HG03439 (cell line): ENCODE results near the gene NRIP3.
A peak's percentile ranks its signal among the peaks of the same experiment; 100 is the strongest.
"Not testable (repeated sequence)": the region's sequence is repeated elsewhere in the genome, so short reads cannot be mapped to it uniquely, and the experiment has no call there.

ENCODE experiments used
- ATAC-seq: cut with Tn5 transposase; IDR thresholded peaks from one replicate; pipeline ENCODE4 v1.9.1; 2021; ENCODE audit warnings: mild to moderate bottlenecking, moderate library complexity; ENCODE audit not compliant: unreplicated experiment

The NRIP3 gene

DNA sequence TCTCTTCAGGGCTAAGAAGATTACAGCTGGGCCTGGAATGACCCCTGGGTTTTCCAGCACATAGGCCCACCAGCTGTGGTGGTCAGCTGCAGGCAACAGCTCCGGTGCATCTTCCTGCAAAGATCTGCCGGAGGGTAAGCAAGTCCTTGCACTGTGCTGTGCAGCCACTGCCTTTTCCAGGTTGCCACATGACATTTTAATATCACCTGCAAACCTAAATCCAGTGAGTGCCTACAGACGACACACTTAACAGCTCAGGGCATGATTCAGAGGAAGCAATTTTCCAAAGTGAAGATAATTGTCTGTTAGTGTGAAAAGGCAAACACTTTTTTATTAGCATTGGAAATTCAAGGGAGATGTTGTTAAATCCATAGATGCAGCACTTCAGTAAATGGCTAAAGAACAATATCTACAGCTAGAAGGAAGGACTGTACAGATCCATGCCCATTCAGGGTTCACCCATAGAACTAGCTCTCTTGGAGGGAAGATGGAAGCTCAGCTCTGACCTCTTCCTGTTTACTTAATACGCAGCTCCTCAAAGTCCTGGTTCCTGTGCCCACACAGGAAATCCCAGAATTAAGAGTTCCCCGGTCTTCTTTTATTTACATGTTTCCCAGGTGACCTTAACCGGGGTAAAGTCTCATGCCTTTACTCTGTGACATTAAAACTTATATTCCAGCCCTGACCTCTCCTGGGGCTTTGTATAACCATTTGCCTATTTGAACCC lies 13.3 kb upstream of the NRIP3 start:
- no peak for ATAC-seq

DNA sequence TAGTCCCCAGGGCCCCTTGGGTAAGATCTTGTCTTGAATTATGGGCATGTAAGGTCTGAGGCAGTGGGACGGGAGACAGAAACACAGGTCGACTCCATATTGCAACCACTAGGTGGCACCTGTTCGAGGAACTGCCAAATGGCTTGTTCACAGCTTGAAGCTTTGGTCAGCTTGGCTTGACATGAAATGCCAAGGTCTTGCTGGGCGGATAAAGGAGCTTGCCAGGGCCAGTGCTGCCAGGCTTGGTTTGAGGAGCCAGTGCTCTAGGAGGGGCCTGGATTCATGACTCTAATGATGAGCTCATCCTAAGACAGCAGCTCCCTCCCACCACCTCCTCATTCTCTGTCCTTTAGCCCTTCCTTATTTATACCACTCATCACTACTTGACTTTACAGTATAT lies 11.9 kb upstream of the NRIP3 start:
- ATAC-seq: peak; percentile 78

DNA sequence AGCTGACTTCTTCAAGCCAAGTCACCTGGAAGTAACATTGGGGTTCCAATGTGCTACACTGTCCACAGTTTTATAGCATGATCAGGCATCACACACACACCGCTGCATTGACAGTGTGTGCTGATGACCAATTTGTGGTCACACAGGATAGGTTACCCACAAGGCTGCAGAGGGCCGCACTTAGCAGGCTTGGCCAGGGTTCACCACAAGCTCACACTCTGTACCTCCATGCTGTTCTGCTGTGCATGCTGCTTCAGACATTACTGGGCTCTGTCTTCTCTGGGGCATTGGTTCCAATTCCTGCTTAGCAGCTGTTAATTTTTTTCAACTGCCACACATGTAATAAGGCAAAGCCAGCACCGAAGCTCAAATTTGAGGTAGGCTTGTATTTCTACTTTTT lies 11.0 kb upstream of the NRIP3 start:
- no peak for ATAC-seq

DNA sequence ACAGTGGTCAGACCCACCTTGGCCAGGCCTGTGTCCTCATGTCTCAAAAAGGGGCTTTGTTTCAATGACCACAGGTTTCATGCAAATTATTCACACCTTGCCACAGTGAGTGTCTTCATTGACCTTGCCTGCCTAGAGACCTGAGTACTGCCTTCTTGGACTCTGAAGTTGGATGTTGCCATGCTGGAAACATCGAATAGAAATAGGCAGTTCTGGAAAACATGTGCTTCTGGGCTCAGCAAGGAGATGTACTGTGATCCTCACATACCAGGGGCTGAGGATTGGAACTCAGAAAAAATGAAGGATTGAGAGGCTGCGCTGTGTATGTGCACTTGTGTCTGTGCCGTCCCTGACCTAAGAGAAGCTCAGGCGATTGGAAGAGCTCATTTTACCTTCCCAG lies 9.6 kb upstream of the NRIP3 start:
- no peak for ATAC-seq

DNA sequence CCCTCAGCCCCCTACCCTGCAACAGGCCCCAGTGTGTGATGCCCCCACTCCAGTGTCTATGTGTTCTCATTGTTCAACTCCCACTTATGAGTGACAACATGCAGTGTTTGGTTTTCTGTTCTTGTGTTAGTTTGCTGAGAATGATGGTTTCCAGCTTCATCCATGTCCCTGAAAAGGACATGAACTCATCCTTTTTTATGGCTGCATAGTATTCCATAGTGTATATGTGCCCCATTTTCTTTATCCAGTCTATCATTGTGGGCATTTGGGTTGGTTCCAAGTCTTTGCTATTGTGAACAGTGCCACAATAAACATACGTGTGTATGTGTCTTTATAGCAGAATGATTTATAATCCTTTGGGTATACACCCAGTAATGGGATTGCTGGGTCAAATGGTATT lies 5.7 kb upstream of the NRIP3 start:
- not testable (repeated sequence) for ATAC-seq

DNA sequence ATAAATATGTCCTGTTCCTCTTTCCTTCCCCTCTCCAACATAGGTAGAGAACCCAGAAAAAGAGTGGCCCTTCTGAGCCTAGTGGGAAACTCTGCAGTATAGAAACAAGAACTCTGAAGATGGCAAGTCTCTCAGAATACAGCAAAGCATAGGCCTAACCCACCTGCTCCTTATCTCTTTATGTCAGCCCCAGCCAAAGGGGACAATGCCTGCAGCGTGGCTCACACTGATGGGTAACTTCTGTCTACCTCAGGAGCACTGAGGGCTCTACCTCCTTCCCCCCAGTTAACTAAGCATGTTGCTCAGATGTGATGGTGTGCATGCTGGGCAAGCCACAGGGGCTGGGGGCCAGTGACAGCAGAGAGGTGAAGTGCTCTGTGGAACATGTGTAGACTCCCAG lies 4.9 kb upstream of the NRIP3 start:
- no peak for ATAC-seq

DNA sequence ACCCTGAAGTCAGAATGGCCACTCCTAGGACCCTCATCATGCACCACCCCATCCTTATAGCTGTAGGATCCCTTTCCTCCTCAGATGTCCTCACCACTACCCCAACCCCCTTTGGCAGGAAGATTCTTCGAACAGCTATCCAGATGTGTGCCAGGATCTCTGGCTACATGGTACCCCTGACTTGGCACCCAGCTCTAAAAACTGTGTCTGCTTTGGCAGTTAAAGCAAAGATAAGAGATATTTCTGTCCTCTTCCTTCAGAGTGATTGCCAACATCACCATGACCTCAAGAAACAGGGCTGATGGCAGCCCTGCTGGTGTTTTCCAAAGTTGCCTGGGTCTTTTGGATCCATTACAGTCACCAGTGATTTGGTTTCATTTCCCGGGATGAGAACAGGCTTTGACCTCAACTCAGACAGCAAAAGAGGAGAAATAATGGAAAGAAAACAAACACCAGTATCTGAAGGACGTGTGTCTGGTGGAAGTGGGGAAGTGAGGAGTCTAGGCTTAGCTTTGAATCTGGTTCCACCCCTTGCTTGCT lies 4.3 kb upstream of the NRIP3 start:
- ATAC-seq: no peak

DNA sequence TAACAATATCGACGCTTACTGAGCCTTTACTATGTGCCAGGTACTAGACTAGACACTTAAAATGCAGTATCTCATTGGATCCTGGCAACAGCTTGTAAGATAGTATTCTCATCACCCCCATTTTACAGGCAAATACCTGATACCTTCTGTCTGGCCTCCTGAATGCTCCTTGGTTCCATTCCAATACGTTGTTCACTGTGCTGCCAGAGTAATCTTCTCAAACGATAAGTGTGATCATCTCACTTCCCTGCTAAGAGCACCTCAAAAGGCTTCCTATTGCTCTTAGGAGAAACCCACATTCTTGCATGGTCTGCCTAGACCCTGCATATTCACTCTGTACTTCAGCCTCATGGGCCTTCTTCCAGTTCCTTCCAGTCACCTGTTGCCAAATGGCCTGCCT lies 1.3 kb upstream of the NRIP3 start:
- ATAC-seq: no peak

DNA sequence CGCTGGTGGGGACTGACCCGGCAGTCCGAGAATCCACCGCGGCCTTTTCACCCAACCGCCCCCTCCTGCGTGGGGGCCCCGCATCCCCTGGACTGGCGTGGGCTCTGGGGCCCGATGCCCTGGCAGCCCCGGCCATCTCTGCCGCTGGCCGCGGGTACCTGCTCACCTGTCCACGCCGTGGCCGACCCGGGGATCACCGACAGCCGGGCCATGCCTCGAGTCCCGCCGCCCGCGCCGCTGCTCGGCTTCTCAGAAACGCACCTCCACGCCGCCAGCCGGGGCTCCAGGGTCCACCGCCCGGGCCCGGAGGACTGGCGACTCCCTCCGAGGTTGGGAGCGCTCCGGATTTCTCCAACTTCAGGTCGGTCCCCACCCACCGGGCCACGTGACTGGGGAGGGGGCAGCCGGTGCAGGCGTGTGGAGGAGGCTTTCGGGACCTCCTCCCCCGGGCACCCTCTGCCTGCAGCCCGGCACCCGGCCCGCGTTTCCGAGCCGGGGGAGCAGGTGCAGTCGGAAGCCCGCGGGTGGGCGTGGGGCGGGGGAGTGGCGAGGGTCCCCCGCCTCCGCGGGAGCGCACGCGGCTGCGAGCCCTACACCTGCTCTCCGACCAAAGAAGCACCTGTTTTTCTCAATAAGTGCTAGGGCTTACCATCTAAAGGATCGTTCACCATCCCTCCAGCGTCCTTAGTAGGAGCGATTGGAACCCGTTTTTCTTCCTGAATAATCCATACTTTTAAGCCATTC lies 554 bp upstream of the NRIP3 start:
- no peak for ATAC-seq

DNA sequence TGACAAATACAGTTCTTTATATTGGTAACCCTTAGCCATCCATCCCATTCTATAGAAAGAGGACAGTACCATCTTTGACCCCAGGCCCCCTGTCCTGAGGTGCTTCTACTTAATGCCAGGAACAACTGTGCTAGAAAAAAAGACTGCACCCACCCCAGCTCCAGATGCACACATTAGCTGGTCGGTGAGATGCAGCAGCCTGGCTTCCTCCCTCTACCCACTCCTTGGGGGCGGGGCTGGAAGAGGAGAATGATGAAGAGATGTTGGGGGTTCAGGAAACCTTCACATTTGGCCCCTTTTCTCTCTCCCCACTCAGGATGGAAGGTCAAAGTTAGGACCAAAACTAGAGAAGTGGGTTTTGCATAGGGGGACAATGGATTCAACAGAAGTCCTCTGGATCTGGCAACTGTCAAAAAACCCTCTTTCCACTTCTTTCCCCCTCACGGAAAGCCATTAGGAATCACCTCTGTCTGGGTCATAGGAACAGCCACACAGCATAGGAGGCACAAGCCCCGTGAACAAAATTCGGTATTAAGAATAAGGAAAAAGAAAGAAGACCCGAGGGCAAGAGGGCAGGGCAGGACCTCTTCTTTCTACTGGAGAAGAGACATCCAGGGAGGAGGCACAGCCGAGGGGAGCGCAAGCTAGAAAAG lies 755 bp downstream of the NRIP3 start:
- ATAC-seq: no peak

DNA sequence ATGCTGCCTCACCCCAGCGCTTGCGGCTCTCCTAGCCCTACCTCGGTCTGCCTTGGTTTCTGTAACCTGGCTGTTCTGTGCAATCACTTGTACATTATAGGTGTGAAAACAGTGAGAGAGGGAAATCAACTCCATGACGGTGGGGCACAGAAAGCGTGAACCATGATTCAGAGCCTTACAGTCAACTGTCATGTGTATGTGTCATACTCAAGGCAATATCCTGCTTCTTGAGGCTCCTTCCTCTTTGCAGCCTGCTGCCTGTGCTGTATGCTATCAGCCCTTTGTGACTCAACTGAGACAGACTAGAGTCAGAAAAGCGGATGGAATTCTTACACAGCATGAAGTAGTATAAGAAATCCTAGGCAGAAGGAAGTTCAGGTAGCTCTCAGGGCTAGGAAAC lies 2.1 kb downstream of the NRIP3 start:
- no peak for ATAC-seq

DNA sequence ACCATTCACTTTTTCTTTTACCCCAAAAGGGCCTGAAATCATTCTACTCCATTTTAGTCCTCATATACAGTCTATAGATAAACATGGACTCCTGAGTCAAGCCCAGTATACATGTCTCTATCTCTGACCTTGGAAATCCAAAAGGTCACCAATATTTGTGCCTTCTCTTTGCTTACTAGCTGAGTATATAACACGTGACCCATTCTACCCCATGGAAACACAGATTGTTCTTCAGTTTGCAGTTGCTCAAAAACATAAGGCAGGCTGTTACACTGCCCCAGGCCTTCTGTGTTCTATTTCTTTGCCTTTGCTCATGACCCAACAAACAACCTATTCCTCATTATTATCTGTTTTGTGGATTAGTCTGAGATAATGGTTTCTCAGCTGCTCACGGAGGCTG lies 5.8 kb downstream of the NRIP3 start:
- no peak for ATAC-seq

DNA sequence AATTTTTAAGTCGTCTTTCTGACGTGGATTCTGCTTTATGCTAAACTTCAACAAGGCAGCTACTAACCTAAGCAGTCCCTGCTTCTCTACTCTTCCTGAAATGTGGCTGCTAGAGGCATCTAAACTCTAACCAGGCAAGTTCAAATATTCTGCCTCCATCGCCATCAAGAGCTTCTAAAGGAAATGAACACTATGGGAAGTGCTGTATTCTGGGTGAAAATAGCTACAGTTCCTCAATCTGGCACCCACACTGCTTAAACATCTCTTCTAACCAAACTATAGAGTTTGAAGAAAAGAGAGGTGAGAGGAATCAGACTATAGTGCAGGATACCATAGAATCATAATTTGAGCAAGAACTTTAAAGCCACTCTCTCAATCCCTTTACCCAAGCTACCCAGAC lies 6.3 kb downstream of the NRIP3 start:
- no peak for ATAC-seq

DNA sequence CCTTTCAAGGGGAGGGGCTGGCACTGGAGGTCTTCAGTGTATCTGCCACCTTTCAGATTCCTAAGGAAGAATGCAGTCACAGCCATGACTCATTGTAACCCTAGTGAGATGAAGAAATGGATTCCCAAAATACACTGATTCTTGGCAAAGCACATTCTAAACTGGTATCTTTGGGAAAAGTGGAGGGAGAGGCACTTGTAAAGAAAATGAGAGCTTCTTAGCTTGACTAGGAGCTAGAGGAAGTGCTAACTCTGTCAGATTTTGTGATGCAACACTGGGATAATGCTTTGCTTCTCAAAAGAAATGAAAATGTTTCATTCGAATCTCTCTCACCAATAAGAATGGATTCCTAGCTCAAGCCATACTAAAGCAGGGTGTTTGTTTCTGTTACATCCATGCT lies 14.3 kb downstream of the NRIP3 start:
- no peak for ATAC-seq

DNA sequence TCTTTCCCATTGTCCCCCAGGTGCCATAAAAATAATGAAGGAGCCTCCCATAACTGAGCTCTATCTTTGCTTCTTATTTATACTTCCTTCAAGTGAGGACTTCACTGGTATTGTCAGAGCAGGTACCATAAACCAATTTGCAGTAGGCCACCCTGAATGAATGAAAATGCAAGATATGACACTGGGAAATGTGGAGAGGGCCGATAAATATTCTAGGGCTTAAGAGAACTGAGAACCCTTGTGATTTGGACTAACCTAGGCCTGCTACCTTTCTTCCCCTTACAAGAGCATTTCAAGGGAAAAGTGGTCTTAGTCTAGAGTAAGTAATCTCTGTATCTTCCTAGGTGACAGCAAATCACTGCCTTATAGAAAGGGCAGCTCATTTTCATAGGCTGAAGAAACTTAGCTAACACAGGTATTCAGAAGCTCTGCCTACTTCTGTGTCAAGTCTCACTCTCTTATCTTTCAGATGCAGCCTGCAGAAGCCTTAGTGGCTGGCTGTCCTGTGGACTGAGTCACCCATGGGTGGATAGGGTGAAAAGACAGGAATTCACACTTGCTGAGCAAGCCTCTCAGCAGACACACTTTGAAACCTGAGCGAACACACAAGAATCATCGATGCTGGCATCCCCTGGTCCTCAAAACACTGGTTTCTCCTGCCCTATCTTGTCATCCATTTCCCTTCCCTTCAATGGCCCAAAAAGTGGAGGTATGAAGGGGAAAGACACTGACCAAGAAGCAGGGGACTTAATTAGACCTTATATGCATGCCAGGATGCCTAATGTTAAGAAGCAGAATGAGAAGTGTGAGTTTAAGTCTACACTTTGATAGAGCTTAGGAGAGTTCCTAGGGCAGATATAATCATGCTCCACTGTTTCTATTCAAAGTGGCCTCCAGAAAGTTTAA lies 15.2 kb downstream of the NRIP3 start:
- no peak for ATAC-seq

DNA sequence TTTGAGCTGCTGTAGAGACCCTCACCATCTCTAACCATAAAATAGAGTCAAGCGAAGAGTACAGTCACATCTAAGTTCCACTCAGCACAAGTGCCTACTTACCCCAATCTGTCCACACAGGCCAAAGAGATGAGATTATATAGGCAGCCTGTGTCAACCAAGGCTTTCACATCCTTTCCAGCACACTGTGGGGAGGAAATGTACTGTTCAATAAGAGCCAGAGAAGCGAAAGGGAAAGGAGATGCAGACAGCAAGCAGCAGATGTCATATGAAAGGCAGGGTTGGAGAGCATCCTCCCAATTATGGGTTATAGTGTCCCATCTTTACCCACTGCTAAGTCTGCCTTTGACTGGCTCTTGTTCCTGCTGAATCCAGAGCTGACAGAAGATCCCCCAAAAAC lies 16.4 kb downstream of the NRIP3 start:
- ATAC-seq: no peak

DNA sequence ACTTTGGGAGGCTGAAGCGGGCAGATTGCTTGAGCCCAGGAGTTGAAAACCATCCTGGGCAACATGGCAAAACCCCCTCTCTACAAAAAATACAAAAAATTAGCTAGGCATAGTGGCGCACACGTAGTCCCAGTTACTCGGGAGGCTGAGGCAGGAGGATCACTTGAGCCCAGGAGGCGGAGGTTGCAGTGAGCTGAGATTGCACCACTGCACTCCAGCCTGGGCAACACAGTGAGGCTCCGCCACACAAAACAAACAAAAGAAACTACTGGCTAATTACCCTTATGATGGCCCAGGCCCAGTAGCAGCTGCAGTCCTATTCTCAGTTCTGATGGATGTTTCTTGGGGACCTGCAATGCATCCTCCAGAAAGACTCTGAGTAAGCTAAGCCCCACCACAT lies 17.0 kb downstream of the NRIP3 start:
- ATAC-seq: not testable (repeated sequence)

DNA sequence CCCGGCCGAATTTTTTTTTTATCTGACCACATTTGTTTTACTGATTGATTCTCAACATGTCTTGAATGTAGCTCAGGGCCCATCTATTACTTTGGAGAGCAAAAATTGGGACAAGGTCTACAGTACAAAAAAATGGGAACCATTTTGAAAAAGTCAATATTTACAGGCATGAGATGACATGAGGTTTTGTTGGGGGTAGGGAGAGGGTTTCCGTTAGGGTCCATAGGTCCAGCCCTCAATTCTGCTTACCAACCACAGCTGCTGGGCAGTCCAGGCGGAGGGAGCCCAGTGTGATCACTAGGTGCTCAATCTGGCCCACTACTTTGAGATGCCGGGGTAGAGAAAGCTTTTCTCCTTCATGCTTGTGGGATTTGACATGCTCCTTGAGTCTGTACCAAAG lies 18.3 kb downstream of the NRIP3 start:
- ATAC-seq: no peak

DNA sequence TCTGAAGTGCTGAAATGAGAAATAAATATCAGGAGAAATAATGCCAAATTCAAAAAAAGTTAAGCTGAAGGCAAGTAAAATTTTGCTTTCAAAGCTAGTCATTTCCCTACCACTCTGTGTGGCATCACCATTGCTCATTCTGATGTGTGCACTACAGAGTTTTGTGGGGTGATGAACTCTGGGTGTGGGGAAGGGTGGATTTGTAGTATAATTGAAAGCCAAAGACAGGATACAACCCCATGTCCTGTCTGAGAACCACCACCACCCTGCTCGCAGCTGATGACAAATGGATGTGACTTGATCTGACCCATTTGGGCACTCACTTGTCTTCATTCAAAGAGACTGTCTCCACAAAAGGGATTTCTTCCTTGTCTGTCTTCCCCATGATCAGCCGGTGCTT lies 20.2 kb downstream of the NRIP3 start:
- ATAC-seq: no peak

DNA sequence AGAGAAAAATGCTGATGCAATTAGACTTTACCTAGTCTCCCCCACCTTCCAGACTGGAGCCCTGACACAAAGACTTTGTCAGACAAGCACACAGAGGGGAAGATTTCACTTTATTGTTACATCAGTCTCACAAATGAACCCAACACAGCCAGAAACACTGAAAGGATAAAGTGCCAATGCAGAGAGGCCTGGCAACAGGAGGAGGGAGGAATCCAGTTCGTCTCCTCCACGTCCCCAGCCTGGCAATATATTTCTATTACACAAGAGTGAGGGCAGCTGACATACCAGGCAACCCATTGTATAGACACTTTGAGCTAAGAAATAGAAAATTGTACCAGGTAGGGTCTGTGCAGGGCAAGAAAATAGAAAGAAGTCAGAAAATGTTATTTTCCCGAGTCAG lies 23.3 kb downstream of the NRIP3 start:
- ATAC-seq: no peak

DNA sequence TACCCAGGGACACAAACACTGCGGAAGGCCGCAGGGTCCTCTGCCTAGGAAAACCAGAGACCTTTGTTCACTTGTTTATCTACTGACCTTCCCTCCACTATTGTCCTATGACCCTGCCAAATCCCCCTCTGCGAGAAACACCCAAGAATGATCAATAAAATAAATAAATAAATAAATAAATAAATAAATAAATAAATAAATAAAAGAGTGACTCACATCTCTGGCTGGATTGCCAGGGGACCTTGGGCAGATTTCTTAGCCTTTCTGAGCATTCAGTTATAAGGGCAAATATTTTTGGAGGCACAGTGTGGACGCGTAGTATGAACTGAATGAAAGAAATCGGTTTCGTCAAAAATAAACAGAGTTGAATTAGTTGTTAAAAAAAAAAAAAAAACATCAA lies 24.4 kb downstream of the NRIP3 start:
- not testable (repeated sequence) for ATAC-seq
